Tibial nerve (tissue), 4 donors: Measurements from ENCODE around the gene MED13L. TPM values are rescaled to one million over a fixed set of nuclear protein-coding genes. Genes with fewer than 3 reads are reported as not detected.

Experiments
- DNase-seq, 2 donors: peaks; one replicate each; pipeline ENCODE4 v3.0.0-alpha.2; 2019; ENCODE audit warnings: low spot score in 2 of 2
- H3K27ac ChIP-seq, 4 donors: fragments of 200-600 bp; sonication (generic) in 3 of 4; one replicate each; pipeline ENCODE4 v1.5.1; 2017 to 2019; ENCODE audit warnings: mild to moderate bottlenecking in 1 of 4
- H3K27me3 ChIP-seq, 2 donors: fragments of 200-600 bp; sonication (generic) in 1 of 2; one replicate each; pipeline versions ENCODE4 v1.5.1 to v1.6.0; 2017 to 2019
- H3K36me3 ChIP-seq, 3 donors: fragments of 200-600 bp; sonication (generic); one replicate each; pipeline ENCODE4 v1.5.1; 2018 to 2019
- H3K4me1 ChIP-seq, 4 donors: fragments of 200-600 bp; sonication (generic) in 3 of 4; one replicate each; pipeline ENCODE4 v1.5.1; 2017 to 2019
- H3K4me3 ChIP-seq, 4 donors: fragments of 200-600 bp; sonication (generic) in 3 of 4; one replicate each; pipeline ENCODE4 v1.5.1; 2017 to 2019; ENCODE audit warnings: mild to moderate bottlenecking in 1 of 4, moderate library complexity in 1 of 4
- H3K9me3 ChIP-seq, 4 donors: fragments of 200-600 bp; sonication (generic) in 3 of 4; one replicate each; pipeline ENCODE4 v1.5.1; 2017 to 2019
- EP300 ChIP-seq, 2 donors: sonication (generic); formaldehyde crosslinking; IDR thresholded peaks; one replicate each; pipeline ENCODE4 v1.6.1; 2017; ENCODE audit warnings: antibody characterized with exemption in 2 of 2, mild to moderate bottlenecking in 1 of 2
- POLR2A ChIP-seq, 2 donors: fragments of 450-650 bp; IDR thresholded peaks; one replicate each; pipeline ENCODE4 v1.6.1; 2017; ENCODE audit warnings: antibody characterized with exemption in 2 of 2, mild to moderate bottlenecking in 2 of 2, moderate library complexity in 2 of 2
- WGBS, 2 donors: methylation state at CpG; one replicate each; pipeline ENCODE4 v1.1.5; 2018; 5-methylcytosine and 5-hydroxymethylcytosine counted together
- total RNA-seq, 4 donors: library from RNA; depleted of rRNA; stranded (reverse); fragments of >200 nt; gene quantifications; one replicate each; pipeline ENCODE4 v1.1.0, GENCODE V29; 2016
- TF ChIP-seq, protein P1 (sequence below), 5 experiments: fragments of 200-600 bp in 3 of 5; fragments of 450-650 bp in 2 of 5; sonication (generic) in 3 of 5; IDR thresholded peaks; one replicate each; pipeline ENCODE4 v1.5.1; 2016 to 2019; ENCODE audit warnings: antibody characterized with exemption in 5 of 5, mild to moderate bottlenecking in 3 of 5, moderate library complexity in 2 of 5

Gene MED13L
- total RNA-seq, 4 donors from 2014 or later, result 138 to 234 (median 218) TPM

DNA sequence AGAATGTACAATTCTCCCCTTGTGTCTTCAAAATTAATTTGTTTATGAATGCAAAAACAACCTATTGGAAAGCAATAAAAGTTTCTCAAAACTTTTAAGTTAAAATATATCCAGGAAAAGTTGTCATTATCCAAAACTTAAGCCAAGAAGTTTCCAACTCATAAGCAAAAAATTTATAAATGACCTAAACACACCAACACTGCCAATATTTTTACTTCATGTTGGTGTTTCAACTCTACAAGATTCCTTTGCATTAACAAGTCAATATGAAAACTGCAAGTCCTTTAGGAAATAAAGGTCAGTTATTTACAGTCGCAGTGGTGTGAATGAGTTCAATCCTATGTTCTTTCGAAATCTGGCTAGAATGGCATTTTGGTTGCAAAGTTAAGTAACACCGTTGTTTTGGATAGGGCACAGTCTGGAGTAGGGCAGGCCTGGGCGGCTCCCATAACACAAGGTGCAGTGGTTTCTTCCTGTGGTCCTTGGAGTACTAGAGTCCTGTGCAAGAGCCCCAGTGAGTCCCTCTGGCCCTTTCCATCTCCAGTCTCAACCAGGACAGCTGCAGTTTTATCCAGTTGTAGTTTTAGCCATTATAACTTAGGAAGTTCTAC, 151.4 kb downstream of the MED13L start:
- H3K4me3 ChIP-seq, result no peak overlapping the region
- TF ChIP-seq, protein P1, sequence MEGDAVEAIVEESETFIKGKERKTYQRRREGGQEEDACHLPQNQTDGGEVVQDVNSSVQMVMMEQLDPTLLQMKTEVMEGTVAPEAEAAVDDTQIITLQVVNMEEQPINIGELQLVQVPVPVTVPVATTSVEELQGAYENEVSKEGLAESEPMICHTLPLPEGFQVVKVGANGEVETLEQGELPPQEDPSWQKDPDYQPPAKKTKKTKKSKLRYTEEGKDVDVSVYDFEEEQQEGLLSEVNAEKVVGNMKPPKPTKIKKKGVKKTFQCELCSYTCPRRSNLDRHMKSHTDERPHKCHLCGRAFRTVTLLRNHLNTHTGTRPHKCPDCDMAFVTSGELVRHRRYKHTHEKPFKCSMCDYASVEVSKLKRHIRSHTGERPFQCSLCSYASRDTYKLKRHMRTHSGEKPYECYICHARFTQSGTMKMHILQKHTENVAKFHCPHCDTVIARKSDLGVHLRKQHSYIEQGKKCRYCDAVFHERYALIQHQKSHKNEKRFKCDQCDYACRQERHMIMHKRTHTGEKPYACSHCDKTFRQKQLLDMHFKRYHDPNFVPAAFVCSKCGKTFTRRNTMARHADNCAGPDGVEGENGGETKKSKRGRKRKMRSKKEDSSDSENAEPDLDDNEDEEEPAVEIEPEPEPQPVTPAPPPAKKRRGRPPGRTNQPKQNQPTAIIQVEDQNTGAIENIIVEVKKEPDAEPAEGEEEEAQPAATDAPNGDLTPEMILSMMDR (IDR thresholded peaks at IDR 0.05), result no peak
- TF ChIP-seq EP300 (IDR thresholded peaks at IDR 0.05), result no peak
- TF ChIP-seq POLR2A (IDR thresholded peaks at IDR 0.05), result no peak
- peaks cover 0 to 99% (median 56%) of the 10 kb centered on the region in 4 donors for H3K4me1 ChIP-seq
- H3K27me3 ChIP-seq, result no peaks in the 10 kb centered on the region
- WGBS, 2 donors, result 48 to 49% methylated on average over 4 of the region's 4 CpGs
- no peak for DNase-seq
- H3K9me3 ChIP-seq, result no peaks in the 10 kb centered on the region
- no peaks in the 10 kb centered on the region for H3K36me3 ChIP-seq
- peak overlapping the region in 1 of 4 donors; percentile 12 for H3K27ac ChIP-seq

DNA sequence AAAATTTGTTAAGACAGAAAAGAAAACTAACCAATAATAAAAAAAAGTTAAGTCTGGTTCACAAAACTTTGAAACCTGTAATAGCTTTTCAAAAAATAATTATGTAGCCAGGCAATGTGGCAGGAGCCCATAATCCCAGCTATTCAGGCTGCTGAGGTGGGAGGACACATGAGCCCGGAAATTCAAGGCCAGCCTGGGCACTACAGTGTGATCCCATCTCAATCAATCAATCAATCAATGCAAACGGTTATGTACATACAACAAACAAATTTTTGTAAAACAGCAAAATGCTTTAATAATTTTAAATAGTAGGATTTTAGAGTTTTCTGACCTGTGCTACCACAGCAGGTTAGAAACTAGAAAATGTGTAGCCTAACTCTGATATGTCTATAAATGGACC, 152.4 kb downstream of the MED13L start:
- 76 to 81% methylated on average over 2 of the region's 2 CpGs for WGBS, 2 donors
- Histone ChIP-seq H3K9me3 (no peaks in the 10 kb centered on the region), H3K36me3 (no peaks in the 10 kb centered on the region), H3K4me3 (no peak overlapping the region), H3K4me1 (peaks cover 0 to 99% (median 52%) of the 10 kb centered on the region in 4 donors), H3K27ac (no peak overlapping the region), H3K27me3 (no peaks in the 10 kb centered on the region)
- DNase-seq, result no peak
- no peak for TF ChIP-seq POLR2A (IDR thresholded peaks at IDR 0.05)
- TF ChIP-seq EP300 (IDR thresholded peaks at IDR 0.05), result no peak
- TF ChIP-seq, protein P1 (IDR thresholded peaks at IDR 0.05), result no peak

DNA sequence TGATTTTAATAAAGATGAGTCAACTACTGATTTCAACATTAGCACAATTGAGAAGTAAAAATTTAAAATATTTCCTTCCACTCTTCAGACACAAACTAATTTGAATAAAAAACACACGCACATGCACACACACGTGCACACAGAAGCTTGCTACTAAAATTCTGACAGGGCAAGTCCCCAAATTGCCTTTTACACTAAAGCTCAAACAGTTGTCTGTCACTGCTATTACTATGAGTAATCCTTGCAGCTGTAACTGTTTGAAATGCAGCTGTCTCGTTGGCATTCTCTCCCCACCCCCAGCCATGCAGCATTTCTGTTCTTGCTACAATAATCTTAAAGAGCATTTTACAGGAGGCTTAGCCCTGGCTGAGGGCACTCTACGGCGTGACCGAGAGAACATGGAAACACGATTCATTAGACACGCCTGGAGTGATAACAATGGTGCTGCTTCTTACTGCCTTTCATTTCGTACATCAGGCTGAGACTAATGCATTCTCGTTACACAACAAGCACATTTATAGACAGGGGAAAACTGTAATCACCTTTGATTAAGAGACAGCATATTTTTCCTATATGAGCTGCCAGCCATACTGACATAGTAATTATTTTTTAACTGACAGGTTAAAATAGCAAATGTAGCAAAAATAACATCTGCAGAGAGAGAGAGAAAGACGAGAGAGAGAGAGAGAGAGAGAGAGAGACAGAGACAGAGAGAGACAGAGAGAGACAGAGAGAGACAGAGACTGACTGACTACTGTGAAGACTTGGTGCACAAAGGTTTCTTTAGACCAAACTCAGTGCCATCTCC, 153.8 kb downstream of the MED13L start:
- no peak for DNase-seq
- Histone ChIP-seq H3K9me3 (no peaks in the 10 kb centered on the region), H3K27me3 (no peaks in the 10 kb centered on the region), H3K27ac (peak overlapping the region in 1 of 4 donors; percentile 20), H3K36me3 (no peaks in the 10 kb centered on the region), H3K4me1 (peaks cover 0 to 97% (median 57%) of the 10 kb centered on the region in 4 donors), H3K4me3 (peak overlapping the region in 1 of 4 donors; percentile 7)
- 16 to 19% methylated on average over 11 of the region's 11 CpGs for WGBS, 2 donors
- TF ChIP-seq, protein P1 (IDR thresholded peaks at IDR 0.05), result no peak
- TF ChIP-seq EP300 (IDR thresholded peaks at IDR 0.05) (no peak), POLR2A (IDR thresholded peaks at IDR 0.05) (no peak)

DNA sequence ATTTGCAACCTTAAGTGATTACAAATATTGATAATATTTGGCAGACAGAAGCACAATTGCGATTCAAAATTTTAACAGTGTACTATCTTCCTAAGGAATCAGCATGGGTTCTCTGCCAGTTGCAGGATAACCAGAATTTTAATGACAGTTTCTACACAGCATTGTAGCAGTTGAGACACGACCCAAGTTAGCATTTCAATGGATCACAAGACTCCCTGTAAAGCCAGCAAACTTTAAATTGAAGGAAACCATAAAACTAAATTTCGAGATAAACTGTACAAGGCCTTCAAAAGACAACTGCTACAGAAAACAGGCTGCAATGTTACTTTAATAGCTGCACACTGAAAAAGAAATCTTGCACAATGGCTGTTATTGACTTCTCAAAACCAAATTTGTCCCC, 154.9 kb downstream of the MED13L start:
- peaks cover 0 to 95% (median 53%) of the 10 kb centered on the region in 4 donors for H3K4me1 ChIP-seq
- no peaks in the 10 kb centered on the region for H3K9me3 ChIP-seq
- H3K4me3 ChIP-seq, result no peak overlapping the region
- TF ChIP-seq POLR2A (IDR thresholded peaks at IDR 0.05), result no peak
- TF ChIP-seq, protein P1 (IDR thresholded peaks at IDR 0.05), result no peak
- no peak for TF ChIP-seq EP300 (IDR thresholded peaks at IDR 0.05)
- 29 to 48% methylated on average over 3 of the region's 3 CpGs for WGBS, 2 donors
- no peaks in the 10 kb centered on the region for H3K36me3 ChIP-seq
- H3K27ac ChIP-seq, result no peak overlapping the region
- DNase-seq, result no peak
- H3K27me3 ChIP-seq, result no peaks in the 10 kb centered on the region

DNA sequence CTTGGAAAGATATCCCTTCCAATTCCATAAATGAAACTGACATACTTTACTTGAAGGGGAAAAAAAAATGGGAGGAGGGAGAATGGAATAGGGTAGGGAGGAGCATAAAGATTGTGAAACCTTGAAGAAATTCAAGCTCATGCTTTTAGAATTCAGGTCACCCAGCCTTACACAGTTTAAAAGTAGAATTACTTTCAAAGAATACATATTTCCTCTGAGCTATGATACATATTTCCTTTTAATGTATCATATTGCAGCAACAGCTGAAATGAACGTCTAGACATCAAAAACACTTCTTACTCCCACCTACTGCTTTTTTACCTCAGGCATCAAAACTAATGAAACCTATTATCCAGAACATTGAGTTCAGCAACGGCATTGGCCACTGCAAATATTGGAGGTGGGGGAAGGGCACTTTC, 156.0 kb downstream of the MED13L start:
- no peak for DNase-seq
- no peak overlapping the region for H3K4me3 ChIP-seq
- 26 to 35% methylated on average over 2 of the region's 2 CpGs for WGBS, 2 donors
- H3K27ac ChIP-seq, result no peak overlapping the region
- TF ChIP-seq, protein P1 (IDR thresholded peaks at IDR 0.05), result no peak
- TF ChIP-seq POLR2A (IDR thresholded peaks at IDR 0.05) (no peak), EP300 (IDR thresholded peaks at IDR 0.05) (no peak)
- H3K36me3 ChIP-seq, result no peaks in the 10 kb centered on the region
- no peaks in the 10 kb centered on the region for H3K27me3 ChIP-seq
- H3K9me3 ChIP-seq, result no peaks in the 10 kb centered on the region
- peaks cover 0 to 93% (median 47%) of the 10 kb centered on the region in 4 donors for H3K4me1 ChIP-seq
